NCI-H187 treated with DMSO at 0.1 percent for 48 hours (cell line): ENCODE data around the gene RAB9A.
"Not testable (repeated sequence)": the region's sequence is repeated elsewhere in the genome, so short reads cannot be mapped to it uniquely, and the experiment has no call there.

Experiments used
- DNase-seq: peaks from one replicate; lab custom pipeline; 2025; lab: John Stamatoyannopoulos, UW

The RAB9A gene

DNA sequence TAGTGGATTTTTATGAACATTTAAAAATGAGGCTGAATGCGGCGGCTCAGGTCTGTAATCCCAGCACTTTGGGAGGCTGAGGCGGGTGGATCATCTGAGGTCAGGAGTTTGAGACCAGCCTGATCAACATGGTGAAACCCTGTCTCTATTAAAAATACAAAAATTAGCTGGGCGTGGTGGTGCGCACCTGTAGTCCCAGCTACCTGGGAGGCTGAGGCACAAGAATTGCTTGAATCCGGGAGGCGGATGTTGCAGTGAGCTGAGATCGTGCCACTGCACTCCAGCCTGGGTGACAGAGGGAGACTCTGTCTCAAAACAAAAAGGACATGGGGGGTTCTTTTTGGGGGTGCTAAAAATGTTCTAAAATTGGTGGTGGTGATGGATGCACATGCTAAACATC, 19.2 kb upstream of the RAB9A start:
- DNase-seq, result not testable (repeated sequence)

GRCh38 chrX:13670197-13670596, 18.7 kb upstream of the RAB9A start:
- DNase-seq, result no peak

DNA sequence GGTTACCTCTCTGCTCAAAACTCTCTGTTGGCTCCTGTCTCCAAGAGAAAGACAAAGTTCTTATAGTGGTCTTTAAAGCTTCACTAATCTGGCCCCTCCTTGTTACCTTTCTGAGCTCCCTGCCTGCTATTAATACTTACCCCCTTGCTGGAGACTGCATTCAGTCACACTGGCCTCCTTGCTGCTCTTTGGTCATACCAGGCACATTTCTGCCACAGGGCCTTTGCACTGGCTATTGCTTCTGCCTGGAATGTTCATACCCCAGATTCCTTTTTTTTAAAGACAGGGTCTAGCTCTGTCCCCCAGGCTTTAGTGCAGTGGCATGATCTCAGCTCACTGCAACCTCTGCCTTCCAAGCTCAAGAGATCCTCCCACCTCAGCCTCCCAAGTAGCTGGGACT, 15.9 kb upstream of the RAB9A start:
- no peak for DNase-seq

DNA sequence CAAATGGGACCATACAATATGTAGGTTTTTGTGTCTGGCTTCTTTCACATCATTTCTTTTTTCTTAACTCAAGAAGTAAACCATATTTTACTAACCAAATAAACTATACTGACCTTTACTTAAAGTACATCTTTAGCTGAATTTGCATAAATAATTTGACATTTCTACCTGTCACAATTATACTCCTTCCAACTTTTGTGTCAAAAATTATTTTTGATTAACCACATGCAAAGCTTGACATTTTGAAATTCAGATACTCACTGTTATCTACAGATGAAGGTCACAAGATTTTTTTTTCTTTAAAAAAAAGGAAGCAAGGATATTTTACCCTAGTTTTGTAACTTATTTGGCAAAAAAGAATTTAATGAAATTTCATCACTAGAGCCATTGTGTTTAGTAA, 12.0 kb upstream of the RAB9A start:
- DNase-seq, result no peak

DNA sequence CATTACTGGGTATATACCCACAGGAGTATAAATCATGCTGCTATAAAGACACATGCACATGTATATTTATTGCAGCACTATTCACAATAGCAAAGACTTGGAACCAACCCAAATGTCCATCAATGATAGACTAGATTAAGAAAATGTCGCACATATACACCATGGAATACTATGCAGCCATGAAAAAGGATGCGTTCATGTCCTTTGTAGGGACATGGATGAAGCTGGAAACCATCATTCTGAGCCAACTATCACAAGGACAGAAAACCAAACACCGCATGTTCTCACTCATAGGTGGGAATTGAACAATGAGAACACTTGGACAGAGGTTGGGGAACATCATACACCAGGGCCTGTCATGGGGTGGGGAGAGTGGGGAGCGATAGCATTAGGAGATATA, 9.2 kb upstream of the RAB9A start:
- DNase-seq, result not testable (repeated sequence)

- no peak for DNase-seq
Measured at GRCh38 chrX:13681595-13681994, 7.3 kb upstream of the RAB9A start.

- DNase-seq, result no peak
Measured at GRCh38 chrX:13684361-13684760, 4.6 kb upstream of the RAB9A start.

DNA sequence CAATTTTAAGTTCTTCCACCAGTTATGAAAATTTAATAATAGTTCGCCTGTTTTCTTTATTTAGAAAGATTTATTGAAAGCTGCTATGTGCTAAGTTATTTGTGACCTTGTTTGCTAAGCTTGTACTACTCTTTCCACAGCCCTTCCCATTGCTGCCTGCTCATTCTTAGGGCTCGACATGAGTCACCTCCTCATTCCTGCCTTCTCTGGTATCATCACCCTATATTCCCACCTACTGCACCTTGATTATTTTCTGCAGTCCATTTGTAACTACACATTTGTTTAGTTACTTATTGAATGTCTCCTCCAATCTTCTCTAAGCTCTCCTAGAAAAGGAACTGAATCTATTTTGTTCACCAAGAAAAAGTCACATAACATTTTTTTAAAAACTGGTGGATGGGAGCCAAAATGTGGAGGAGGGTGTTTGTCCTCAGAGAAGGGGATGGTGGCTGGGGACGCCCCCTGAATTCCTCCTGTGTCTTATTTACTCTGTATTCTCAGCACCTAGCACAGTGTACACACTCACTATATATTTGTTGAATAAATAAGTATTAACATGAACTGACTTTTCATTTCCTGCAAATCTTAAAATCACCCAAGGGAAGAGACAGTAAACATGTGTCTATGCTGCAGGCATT, 3.7 kb upstream of the RAB9A start:
- DNase-seq, result no peak

- DNase-seq, result no peak
Measured at GRCh38 chrX:13687203-13687602, 1.7 kb upstream of the RAB9A start.

DNA sequence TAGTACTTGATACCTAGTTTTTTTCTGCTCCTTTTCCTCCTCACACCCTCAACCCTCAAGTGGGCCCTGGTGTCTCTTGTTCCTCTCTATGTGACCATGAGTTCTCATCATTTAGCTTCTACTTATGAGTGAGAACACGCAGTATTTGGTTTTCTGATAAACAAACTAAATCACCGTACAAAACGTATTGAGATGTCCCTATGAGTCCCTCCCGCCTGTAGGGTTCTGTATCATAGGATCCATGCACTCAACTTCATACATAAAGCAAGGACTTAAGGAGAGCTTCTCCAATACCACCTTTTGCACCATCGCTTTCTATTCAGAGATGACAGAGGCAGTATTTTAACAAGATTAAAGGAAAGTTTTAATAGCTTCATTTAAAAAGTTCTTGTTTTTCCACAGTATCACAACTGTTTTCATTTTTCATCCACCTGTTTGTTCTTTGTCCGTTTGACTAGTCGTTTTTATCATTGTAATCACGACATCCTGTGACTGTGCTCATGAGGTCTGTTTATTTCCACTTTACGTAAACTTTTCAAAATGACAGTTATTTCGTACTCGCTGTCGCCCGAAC, 457 bp upstream of the RAB9A start:
- DNase-seq, result no peak

GRCh38 chrX:13689741-13690211, 848 bp downstream of the RAB9A start:
- no peak for DNase-seq

DNA sequence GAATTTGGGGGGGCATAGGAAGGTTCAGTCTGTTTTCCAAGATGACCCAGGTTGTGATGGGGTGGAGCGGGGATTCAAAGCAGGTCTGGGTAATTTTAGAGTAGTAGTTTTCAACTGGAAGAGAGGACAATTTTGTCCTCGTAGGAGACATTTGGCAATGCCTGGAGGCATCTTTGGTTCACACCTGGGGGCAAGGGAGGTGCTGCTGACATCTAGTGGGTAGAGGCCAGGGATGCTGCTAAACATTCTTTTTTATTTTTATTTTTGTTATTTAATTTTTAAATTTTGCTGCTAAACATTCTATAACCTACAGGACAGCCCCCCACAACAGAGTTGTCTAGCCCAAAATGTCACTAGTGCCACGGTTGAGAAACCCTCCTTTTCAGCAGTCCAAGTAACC, 1.9 kb downstream of the RAB9A start:
- no peak for DNase-seq

DNA sequence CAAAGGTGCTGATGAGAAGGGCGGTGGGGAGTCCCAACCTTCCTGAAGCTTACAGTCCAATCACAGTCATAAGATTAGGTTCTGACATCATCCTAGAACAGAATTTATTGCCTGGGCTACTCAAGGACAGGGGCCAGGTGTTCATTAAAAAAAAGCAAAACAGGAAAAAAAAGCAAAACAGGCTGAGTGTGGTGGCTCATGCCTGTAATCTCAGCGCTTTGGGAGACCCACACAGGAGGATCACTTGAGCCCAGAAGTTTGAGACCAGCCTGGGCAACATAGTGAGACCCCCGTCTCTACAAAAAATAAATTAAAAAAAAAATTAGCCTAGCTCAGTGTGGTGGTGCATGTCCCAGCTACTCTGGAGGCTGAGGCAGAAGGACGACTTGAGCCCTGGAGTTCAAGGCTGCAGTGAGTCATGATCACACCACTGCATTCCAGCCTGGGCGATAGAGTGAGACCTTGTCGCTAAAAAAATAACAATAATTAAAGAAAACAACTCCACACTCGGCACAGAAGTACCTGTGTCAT, 3.0 kb downstream of the RAB9A start:
- no peak for DNase-seq

- no peak for DNase-seq
Measured at GRCh38 chrX:13692771-13693231, 3.9 kb downstream of the RAB9A start.

- no peak for DNase-seq
Measured at GRCh38 chrX:13693341-13693961, 4.5 kb downstream of the RAB9A start.

- no peak for DNase-seq
Measured at GRCh38 chrX:13694359-13694758, 5.4 kb downstream of the RAB9A start.

- DNase-seq, result no peak
Measured at GRCh38 chrX:13694983-13695382, 6.1 kb downstream of the RAB9A start.

DNA sequence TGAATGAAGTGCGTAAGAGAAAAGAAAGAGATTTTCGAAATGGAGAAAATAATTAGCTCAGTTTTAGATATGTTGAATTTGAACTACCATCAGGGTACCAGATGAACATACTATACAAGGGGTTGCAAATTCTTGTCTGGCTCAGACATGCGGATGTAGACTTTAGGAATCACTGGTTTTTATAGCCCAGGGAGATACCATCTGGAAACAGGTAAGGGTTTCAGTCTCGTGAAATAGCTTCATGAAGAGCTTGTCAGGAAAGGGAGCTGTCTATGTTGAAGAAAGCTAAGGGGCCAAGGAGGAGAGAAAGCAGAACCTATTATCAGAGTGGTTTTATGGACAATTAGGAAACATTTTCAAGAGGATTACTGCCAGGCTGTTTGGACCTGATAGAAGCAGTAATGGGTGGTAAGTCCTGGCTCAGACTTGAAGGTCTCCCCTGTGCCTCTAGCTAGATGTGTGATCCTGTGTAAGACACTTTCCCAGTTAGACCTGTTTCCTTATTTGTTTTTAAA, 6.7 kb downstream of the RAB9A start:
- no peak for DNase-seq

GRCh38 chrX:13697455-13697854, 8.5 kb downstream of the RAB9A start:
- no peak for DNase-seq

- DNase-seq, result no peak
Measured at GRCh38 chrX:13697976-13698375, 9.0 kb downstream of the RAB9A start.

DNA sequence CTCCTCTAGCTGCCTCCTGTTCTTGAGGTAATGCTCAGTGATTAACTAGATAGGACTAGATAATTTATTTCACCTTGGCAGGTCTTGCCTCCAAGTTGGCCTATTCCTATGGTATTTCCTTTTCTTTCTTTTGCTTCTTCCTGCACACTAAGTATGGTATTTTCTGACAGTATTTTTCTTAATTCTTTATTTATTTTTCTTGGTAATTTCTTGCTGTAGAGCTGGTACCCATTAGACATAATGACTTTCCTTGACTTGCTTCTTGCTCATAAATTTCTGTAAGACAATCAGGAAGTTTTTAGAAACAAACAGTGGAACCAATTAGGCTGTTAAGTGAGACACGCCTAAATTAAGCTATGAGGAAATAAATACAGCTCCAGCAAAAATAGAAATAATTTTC, 9.5 kb downstream of the RAB9A start:
- no peak for DNase-seq

GRCh38 chrX:13699183-13699826, 10.4 kb downstream of the RAB9A start:
- DNase-seq, result no peak

- no peak for DNase-seq
Measured at GRCh38 chrX:13700380-13700779, 11.5 kb downstream of the RAB9A start.
